Kidney (tissue), 14 donors: ENCODE data around the gene ACTBL2. TPM values are rescaled to one million over a fixed set of nuclear protein-coding genes. Genes with fewer than 3 reads are reported as not detected.

Source experiments
- DNase-seq, 5 donors: peaks; one replicate each; pipeline ENCODE4 v3.0.0-alpha.2; 2013 to 2020
- FAIRE-seq: peaks from 2 replicates; lab custom pipeline; 2012; peaks lifted over from hg19 to GRCh38; lab: Jason Lieb, UNC
- H3K27ac ChIP-seq, 2 donors: one replicate each; pipeline ENCODE4 v1.7.0; 2013; ENCODE audit warnings: low read depth in 2 of 2, low read length in 2 of 2, inconsistent platforms in 1 of 2
- H3K27me3 ChIP-seq: one replicate; pipeline ENCODE4 v1.7.1; 2013; ENCODE audit warnings: low read length, inconsistent platforms; ENCODE audit not compliant: control insufficient read depth, insufficient read depth
- H3K36me3 ChIP-seq, 3 donors: one replicate each; pipeline versions ENCODE4 v1.7.0 to v1.7.1; 2013; ENCODE audit warnings: low read length in 3 of 3, control low read depth in 1 of 3, inconsistent platforms in 1 of 3; ENCODE audit not compliant: insufficient read depth in 3 of 3, control insufficient read depth in 2 of 3
- H3K4me1 ChIP-seq, 3 donors: one replicate each; pipeline versions ENCODE4 v1.7.0 to v1.7.1; 2013; ENCODE audit warnings: low read length in 3 of 3, inconsistent platforms in 1 of 3, low read depth in 1 of 3; ENCODE audit not compliant: control insufficient read depth in 2 of 3, insufficient read depth in 2 of 3
- H3K4me3 ChIP-seq, 3 donors: one replicate each; pipeline versions ENCODE4 v1.7.0 to v1.8.1; 2013; ENCODE audit warnings: low read length in 3 of 3, control low read depth in 1 of 3, inconsistent platforms in 1 of 3
- H3K9ac ChIP-seq, 3 donors: one replicate each; pipeline versions ENCODE4 v1.7.0 to v1.7.1; 2013; ENCODE audit warnings: low read length in 3 of 3, control low read depth in 1 of 3, inconsistent platforms in 1 of 3
- H3K9me3 ChIP-seq, 3 donors: one replicate each; pipeline versions ENCODE4 v1.7.0 to v1.7.1; 2013; ENCODE audit warnings: low read length in 3 of 3, control low read depth in 1 of 3, inconsistent platforms in 1 of 3; ENCODE audit not compliant: control insufficient read depth in 2 of 3, insufficient read depth in 1 of 3
- CTCF ChIP-seq: IDR thresholded peaks from 3 replicates; pipeline ENCODE4 v1.5.1; 2012; ENCODE audit warnings: mild to moderate bottlenecking, moderate library complexity, borderline replicate concordance; ENCODE audit not compliant: insufficient read depth; ENCODE audit errors: extremely low read depth
- intact Hi-C: fragments of 100-400 bp; cut with DNase I; formaldehyde crosslinking; loops from one replicate; pipeline ENCODE4 v1.11.1; 2022
- polyA plus RNA-seq: library from polyadenylated mRNA; stranded (reverse); fragments of 350-450 nt; fragmentation: Illumina TruSeq; extraction: RNeasy Lipid Tissue Mini Kit (QIAGEN cat#74804); gene quantifications from one replicate; pipeline ENCODE4 v1.2.3, GENCODE V29; 2014; ENCODE audit warnings: low read depth, low replicate concordance; ENCODE audit not compliant: insufficient read depth
- total RNA-seq: library from RNA; stranded (reverse); fragmentation: NEBNext Ultra II Directional; extraction: Animal tissue kit (Norgen Biotek cat#: 25700); gene quantifications from one replicate; pipeline ENCODE4 v1.2.1, GENCODE V29; 2021
- donor health status: control.
- donor health status: control.
- donor health status: control.
- donor health status: control.
- donor health status: control.
- donor health status: DM: yes; HTN: yes; CAD: no.
- donor health status: Normal renal cell carcinoma (clear cell type).

ACTBL2 gene
- total and polyA plus RNA-seq, 2 donors from 2014 or later, result 0.13 TPM; not detected in 1

GRCh38 chr5:57447658-57448057 lies 35.0 kb downstream of the ACTBL2 start:
- intact Hi-C loops, result no loop called here
- H3K4me3 ChIP-seq, result no peak overlapping the region
- no peaks in the 10 kb centered on the region for H3K36me3 ChIP-seq
- DNase-seq (no peak), FAIRE-seq (no peak)
- no peak overlapping the region for H3K27ac ChIP-seq
- no peaks in the 10 kb centered on the region for H3K27me3 ChIP-seq
- H3K9me3 ChIP-seq, result no peaks in the 10 kb centered on the region
- no peaks in the 10 kb centered on the region for H3K4me1 ChIP-seq
- TF ChIP-seq CTCF, result no peak
- H3K9ac ChIP-seq, result no peak overlapping the region

DNA sequence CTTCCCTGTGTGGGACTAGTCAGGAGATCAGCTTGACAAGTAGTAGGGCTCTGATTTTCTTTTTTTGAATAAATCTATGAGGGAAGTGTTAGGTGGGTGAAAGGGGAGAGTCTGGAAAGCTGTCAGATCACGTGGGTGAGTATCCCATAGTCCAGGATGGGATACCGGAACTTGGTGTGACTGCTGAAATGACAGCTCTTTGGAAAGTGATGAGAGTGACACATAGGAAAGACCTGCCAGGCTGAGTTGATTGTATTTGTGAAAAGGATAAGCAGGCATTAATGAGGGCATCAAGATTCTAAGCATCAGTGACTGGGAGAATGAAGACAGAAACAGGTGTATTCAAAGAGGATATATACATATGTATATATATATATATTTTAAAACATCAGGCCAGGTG lies 35.6 kb downstream of the ACTBL2 start:
- Histone ChIP-seq H3K4me1 (no peaks in the 10 kb centered on the region), H3K36me3 (no peaks in the 10 kb centered on the region), H3K4me3 (no peak overlapping the region), H3K9me3 (no peaks in the 10 kb centered on the region), H3K9ac (no peak overlapping the region), H3K27me3 (no peaks in the 10 kb centered on the region), H3K27ac (no peak overlapping the region)
- FAIRE-seq (no peak), DNase-seq (no peak)
- intact Hi-C loops, result no loop called here
- no peak for TF ChIP-seq CTCF

GRCh38 chr5:57445705-57446037 lies 36.9 kb downstream of the ACTBL2 start:
- DNase-seq (no peak), FAIRE-seq (no peak)
- Histone ChIP-seq H3K9ac (no peak overlapping the region), H3K36me3 (no peaks in the 10 kb centered on the region), H3K9me3 (no peaks in the 10 kb centered on the region), H3K4me1 (no peaks in the 10 kb centered on the region), H3K27me3 (no peaks in the 10 kb centered on the region), H3K4me3 (no peak overlapping the region), H3K27ac (no peak overlapping the region)
- intact Hi-C loops, result no loop called here
- no peak for TF ChIP-seq CTCF

DNA sequence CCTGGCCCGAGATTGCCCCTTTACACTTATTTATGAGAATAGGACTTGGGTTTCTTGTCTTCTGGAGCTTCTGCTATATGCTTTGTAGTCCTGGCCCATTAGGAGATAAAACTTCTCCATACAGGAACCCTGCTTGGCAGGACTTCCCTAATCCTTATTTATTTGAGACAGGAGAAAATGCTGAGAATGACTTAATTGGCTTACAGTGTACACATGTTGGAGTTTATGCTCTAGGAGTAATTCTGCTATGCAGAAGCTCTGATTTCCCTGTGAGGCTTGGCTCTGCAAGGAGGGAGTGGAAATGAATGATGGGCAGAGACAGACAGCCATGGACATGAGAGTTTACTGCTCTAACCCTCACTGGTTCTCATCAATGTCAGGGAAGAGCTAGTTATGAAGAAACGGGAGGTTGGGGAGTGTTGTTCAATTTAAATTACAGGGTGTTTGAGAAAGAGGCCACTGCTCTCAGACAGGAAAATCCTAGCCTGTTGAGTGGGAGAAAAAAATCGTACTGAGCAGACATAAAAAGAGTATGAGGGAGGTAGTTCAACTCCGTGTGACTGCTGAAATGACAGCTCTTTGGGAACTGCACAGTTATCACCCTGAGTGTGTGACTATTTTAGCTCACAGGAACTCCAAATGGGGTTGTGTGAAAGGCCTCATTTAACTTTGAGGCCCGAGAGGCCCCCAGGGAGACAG lies 37.5 kb downstream of the ACTBL2 start:
- H3K27ac ChIP-seq, result no peak overlapping the region
- no peak overlapping the region for H3K4me3 ChIP-seq
- no peaks in the 10 kb centered on the region for H3K27me3 ChIP-seq
- intact Hi-C loops, result no loop called here
- FAIRE-seq, result no peak
- H3K9ac ChIP-seq, result no peak overlapping the region
- TF ChIP-seq CTCF, result no peak
- H3K36me3 ChIP-seq, result no peaks in the 10 kb centered on the region
- H3K4me1 ChIP-seq, result no peaks in the 10 kb centered on the region
- no peaks in the 10 kb centered on the region for H3K9me3 ChIP-seq
- peak in 1 of 5 donors; percentile 42 for DNase-seq
